ENCODE results near the gene ZNF326. TPM values are rescaled to one million over a fixed set of nuclear protein-coding genes. Genes with fewer than 3 reads are reported as not detected.

The ZNF326 gene
- total RNA-seq, 2 donors from 2014 or later = 31.0 to 36.4 TPM

DNA sequence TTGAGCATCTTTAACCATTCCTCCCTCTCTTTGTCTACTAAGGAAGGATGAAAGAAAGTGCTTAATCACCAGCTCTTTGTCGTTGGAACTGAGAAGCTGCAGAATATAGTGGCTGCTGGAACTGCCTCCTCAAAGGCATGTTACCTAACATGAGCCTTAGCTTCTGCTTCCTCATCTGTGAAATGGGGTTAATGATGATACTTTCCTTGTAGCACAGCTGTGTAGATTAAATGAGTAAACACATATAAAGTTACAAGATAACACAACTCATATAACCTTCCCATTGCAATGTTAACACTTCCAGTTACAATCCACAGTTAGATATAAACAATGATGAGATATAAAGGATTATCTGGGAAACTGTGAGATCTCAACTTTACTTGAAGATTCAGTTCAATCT, 48.4 kb upstream of the ZNF326 start:
- peaks cover 18% of the 10 kb centered on the region for H3K4me1 ChIP-seq (ENCODE audit: control insufficient read depth, insufficient read depth, low read length)
- Mint-ChIP-seq H3K27me3 (ENCODE audit: insufficient read depth) (peaks cover 27% of the 10 kb centered on the region), H3K9me3 (no peaks in the 10 kb centered on the region), H3K27ac (no peak overlapping the region), H3K36me3 (ENCODE audit: low read depth) (no peaks in the 10 kb centered on the region), H3K4me3 (no peak overlapping the region), H3K4me1 (peaks cover 36% of the 10 kb centered on the region)
- H3K36me3 ChIP-seq (ENCODE audit: control insufficient read depth, insufficient read depth, low read length) = no peaks in the 10 kb centered on the region
- H3K9me3 ChIP-seq (ENCODE audit: control insufficient read depth, low read length) = no peaks in the 10 kb centered on the region
- H3K27ac ChIP-seq (ENCODE audit: low read depth, low read length) = no peak overlapping the region
- no peak for TF ChIP-seq CTCF (conservative IDR thresholded peaks at IDR 0.05)
- H3K4me3 ChIP-seq (ENCODE audit: low read length) = no peak overlapping the region
- no peak overlapping the region for H3K9ac ChIP-seq (ENCODE audit: extremely low read depth, low read length, poor library complexity, severe bottlenecking)
- peaks cover 14% of the 10 kb centered on the region for H3K27me3 ChIP-seq (ENCODE audit: control insufficient read depth, insufficient read depth, low read length, poor library complexity, severe bottlenecking)
- WGBS, 2 experiments (ENCODE audit: insufficient coverage in 1 of 2, insufficient read length in 1 of 2) = 14 to 57% methylated on average over 1 of the region's 1 CpG
- no peak for DNase-seq

DNA sequence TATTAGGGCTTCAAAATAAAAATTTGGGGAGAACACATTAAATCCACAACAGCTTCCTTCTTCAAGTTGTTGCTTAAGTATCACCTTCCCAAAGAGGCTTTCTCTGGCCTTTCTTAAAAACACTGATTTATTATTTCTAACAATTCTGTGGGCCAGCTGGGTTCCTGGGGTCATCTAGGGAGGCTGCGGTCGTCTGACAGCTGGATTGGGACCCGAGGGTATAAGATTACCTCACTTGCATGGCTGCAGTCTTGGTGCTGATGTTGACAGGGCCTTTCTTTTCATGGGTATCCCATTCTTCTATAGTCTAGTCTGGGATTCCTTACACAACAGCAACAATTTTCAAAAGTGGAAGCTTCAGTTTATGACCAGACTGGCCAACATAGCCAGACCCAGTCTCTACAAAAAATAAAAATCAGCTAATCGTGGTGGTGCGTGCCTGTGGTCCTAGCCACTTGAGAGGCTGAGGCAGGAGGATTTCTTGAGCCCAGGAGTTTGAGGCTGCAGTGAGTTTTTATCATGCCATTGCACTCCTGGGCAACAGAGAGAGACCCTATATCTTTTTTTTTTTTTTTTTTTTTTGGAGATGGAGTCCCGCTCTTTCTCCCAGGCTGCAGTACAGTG, 46.1 kb upstream of the ZNF326 start:
- Mint-ChIP-seq H3K9me3 (no peaks in the 10 kb centered on the region), H3K36me3 (ENCODE audit: low read depth) (no peaks in the 10 kb centered on the region)
- 93 to 100% methylated on average over 6 of the region's 6 CpGs for WGBS, 2 experiments (ENCODE audit: insufficient coverage in 1 of 2, insufficient read length in 1 of 2)

GRCh38 chr1:89949991-89950624, 44.8 kb upstream of the ZNF326 start:
- Histone ChIP-seq H3K36me3 (ENCODE audit: control insufficient read depth, insufficient read depth, low read length) (no peaks in the 10 kb centered on the region), H3K27ac (ENCODE audit: low read depth, low read length) (no peak overlapping the region), H3K27me3 (ENCODE audit: control insufficient read depth, insufficient read depth, low read length, poor library complexity, severe bottlenecking) (peaks cover 5% of the 10 kb centered on the region), H3K4me1 (ENCODE audit: control insufficient read depth, insufficient read depth, low read length) (peaks cover 8% of the 10 kb centered on the region), H3K9ac (ENCODE audit: extremely low read depth, low read length, poor library complexity, severe bottlenecking) (no peak overlapping the region), H3K9me3 (ENCODE audit: control insufficient read depth, low read length) (no peaks in the 10 kb centered on the region), H3K4me3 (ENCODE audit: low read length) (no peak overlapping the region)
- H3K36me3 Mint-ChIP-seq (ENCODE audit: low read depth) = no peaks in the 10 kb centered on the region
- no peaks in the 10 kb centered on the region for H3K9me3 Mint-ChIP-seq
- H3K4me3 Mint-ChIP-seq = no peak overlapping the region
- H3K27me3 Mint-ChIP-seq (ENCODE audit: insufficient read depth) = peaks cover 18% of the 10 kb centered on the region
- DNase-seq = no peak
- peaks cover 30% of the 10 kb centered on the region for H3K4me1 Mint-ChIP-seq
- 20 to 31% methylated on average over 1 of the region's 1 CpG for WGBS, 2 experiments (ENCODE audit: insufficient coverage in 1 of 2, insufficient read length in 1 of 2)
- H3K27ac Mint-ChIP-seq = peak overlapping the region; percentile 81
- TF ChIP-seq CTCF (conservative IDR thresholded peaks at IDR 0.05) = no peak

More for the DNA sequence above, 46.1 kb upstream of the ZNF326 start:
- no peak overlapping the region for H3K27ac Mint-ChIP-seq
- Histone ChIP-seq H3K9ac (ENCODE audit: extremely low read depth, low read length, poor library complexity, severe bottlenecking) (no peak overlapping the region), H3K4me3 (ENCODE audit: low read length) (no peak overlapping the region), H3K27me3 (ENCODE audit: control insufficient read depth, insufficient read depth, low read length, poor library complexity, severe bottlenecking) (peaks cover 14% of the 10 kb centered on the region), H3K27ac (ENCODE audit: low read depth, low read length) (no peak overlapping the region), H3K36me3 (ENCODE audit: control insufficient read depth, insufficient read depth, low read length) (no peaks in the 10 kb centered on the region), H3K4me1 (ENCODE audit: control insufficient read depth, insufficient read depth, low read length) (peaks cover 11% of the 10 kb centered on the region), H3K9me3 (ENCODE audit: control insufficient read depth, low read length) (no peaks in the 10 kb centered on the region)
- peaks cover 30% of the 10 kb centered on the region for H3K4me1 Mint-ChIP-seq
- H3K4me3 Mint-ChIP-seq = no peak overlapping the region
- no peak for TF ChIP-seq CTCF (conservative IDR thresholded peaks at IDR 0.05)
- DNase-seq = no peak
- peaks cover 27% of the 10 kb centered on the region for H3K27me3 Mint-ChIP-seq (ENCODE audit: insufficient read depth)
